Measurements from ENCODE around the gene MOCS1.
A peak's percentile ranks its signal among the peaks of the same experiment; 100 is the strongest.

MOCS1 gene

GRCh38 chr6:39961178-39961577 lies 26.9 kb upstream of the MOCS1 start:
- DNase-seq (ENCODE audit: low read depth) = peak; percentile 65
- no peak for TF ChIP-seq CTCF (IDR thresholded peaks at IDR 0.05; ENCODE audit: low read length, missing control alignments)
- no peak overlapping the region for H3K4me3 ChIP-seq (replicated peaks; ENCODE audit: low read depth, low read length)

- no peak for TF ChIP-seq CTCF (IDR thresholded peaks at IDR 0.05; ENCODE audit: low read length, missing control alignments)
- no peak overlapping the region for H3K4me3 ChIP-seq (replicated peaks; ENCODE audit: low read depth, low read length)
- DNase-seq (ENCODE audit: low read depth) = no peak
These were observed 24.7 kb upstream of the MOCS1 start for GRCh38 chr6:39958947-39959346.

GRCh38 chr6:39956936-39957335 lies 22.7 kb upstream of the MOCS1 start:
- TF ChIP-seq CTCF (IDR thresholded peaks at IDR 0.05; ENCODE audit: low read length, missing control alignments) = no peak
- no peak overlapping the region for H3K4me3 ChIP-seq (replicated peaks; ENCODE audit: low read depth, low read length)
- peak; percentile 63 for DNase-seq (ENCODE audit: low read depth)

GRCh38 chr6:39953076-39953618 lies 18.9 kb upstream of the MOCS1 start:
- DNase-seq (ENCODE audit: low read depth) = no peak
- TF ChIP-seq CTCF (IDR thresholded peaks at IDR 0.05; ENCODE audit: low read length, missing control alignments) = no peak
- no peak overlapping the region for H3K4me3 ChIP-seq (replicated peaks; ENCODE audit: low read depth, low read length)

DNA sequence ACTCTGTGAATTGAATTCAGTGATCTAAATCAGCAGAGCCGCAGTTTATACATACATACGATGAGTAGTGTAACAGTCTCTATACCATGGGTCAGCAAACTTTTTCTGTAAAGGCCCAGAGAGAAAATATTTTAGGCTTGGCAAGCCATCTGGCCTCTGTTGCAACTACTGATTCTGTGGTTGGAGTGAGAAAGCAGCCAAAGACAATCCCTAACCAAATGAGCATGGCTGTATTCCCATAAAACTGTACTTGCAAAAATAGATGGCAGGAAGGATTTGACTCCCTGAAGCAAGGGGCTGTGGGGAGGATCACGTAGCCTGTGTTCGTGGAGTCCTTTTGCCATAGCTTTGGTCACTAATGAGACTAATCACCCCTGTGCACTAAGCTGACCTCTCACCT lies 17.9 kb upstream of the MOCS1 start:
- H3K4me3 ChIP-seq (replicated peaks; ENCODE audit: low read depth, low read length) = no peak overlapping the region
- DNase-seq (ENCODE audit: low read depth) = peak; percentile 57
- no peak for TF ChIP-seq CTCF (IDR thresholded peaks at IDR 0.05; ENCODE audit: low read length, missing control alignments)

DNA sequence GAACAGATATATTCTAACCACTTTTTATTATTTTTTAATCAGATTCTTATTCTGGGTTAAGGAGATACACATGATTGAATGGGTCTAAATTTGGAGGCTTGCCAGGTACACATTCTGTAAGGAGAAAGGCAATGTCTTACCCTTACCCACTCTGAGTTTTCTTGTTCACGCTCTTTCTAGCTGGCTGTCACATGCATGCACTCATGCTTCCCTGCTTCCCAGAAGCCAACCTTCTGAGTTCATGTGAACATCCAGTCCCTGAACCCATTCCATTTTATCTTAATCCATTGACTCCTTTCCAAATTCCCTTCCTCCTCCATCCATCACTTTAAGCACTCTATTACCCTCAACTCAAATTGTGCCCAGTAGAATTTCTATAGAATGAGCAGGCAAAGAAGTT lies 17.5 kb upstream of the MOCS1 start:
- no peak overlapping the region for H3K4me3 ChIP-seq (replicated peaks; ENCODE audit: low read depth, low read length)
- TF ChIP-seq CTCF (IDR thresholded peaks at IDR 0.05; ENCODE audit: low read length, missing control alignments) = no peak
- DNase-seq (ENCODE audit: low read depth) = peak; percentile 13

DNA sequence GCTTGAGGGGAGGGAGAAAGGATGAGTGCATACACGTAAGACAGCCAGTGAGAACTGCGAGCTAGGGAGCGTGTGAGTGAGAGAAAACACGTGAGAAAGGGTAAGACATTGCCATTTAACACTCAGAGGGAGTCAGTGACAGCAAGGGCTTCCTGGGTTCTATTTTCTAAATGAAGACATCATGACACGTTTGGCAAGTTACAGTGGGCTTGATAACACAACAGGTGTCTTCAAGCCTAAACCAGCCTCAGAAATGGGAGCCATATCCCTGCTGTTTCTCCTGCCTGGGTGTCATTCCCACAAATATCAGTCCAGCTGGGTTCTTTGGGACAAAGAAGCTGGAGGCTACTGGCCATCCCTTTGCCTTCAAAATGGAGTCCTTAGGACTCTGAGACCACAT lies 16.9 kb upstream of the MOCS1 start:
- no peak for TF ChIP-seq CTCF (IDR thresholded peaks at IDR 0.05; ENCODE audit: low read length, missing control alignments)

More for the DNA sequence above, 16.9 kb upstream of the MOCS1 start:
- DNase-seq (ENCODE audit: low read depth) = no peak
- H3K4me3 ChIP-seq (replicated peaks; ENCODE audit: low read depth, low read length) = no peak overlapping the region

Measured in fibroblast of pulmonary artery (primary cell).